ENCODE data around the gene PLXNB2.

DNA sequence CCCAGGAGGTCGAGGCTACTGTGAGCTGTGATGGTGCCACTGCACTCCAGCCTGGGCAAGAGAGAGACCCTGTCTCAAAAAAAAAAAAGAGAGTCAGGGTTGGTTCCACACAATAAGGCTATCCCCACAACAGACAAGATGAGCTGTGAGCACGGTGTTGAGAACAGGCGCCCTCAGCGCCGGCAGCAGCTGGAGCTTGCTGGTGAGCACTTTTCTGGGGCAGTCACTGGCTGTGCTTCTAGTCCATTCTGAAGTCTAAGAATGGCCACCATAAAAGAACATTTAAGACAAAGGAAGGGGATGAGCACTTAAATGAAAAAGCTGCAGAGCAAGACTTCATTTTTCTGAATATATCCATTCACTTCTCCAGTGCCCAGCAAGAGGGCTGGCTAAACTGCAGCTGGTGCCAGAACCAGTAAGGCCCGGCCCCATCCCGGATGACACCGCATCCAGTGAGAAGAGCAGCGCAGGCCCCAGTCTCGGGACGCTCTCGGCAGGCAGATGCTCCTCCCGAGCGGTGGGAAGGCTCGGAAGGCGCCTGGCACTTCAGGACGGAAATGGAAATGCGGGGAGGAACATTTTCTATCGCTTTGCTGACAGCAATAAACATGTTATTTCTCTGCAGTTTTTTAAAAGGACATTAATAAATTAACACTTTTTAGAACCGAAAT, 74.8 kb downstream of the PLXNB2 start:
- TF ChIP-seq, protein P1, sequence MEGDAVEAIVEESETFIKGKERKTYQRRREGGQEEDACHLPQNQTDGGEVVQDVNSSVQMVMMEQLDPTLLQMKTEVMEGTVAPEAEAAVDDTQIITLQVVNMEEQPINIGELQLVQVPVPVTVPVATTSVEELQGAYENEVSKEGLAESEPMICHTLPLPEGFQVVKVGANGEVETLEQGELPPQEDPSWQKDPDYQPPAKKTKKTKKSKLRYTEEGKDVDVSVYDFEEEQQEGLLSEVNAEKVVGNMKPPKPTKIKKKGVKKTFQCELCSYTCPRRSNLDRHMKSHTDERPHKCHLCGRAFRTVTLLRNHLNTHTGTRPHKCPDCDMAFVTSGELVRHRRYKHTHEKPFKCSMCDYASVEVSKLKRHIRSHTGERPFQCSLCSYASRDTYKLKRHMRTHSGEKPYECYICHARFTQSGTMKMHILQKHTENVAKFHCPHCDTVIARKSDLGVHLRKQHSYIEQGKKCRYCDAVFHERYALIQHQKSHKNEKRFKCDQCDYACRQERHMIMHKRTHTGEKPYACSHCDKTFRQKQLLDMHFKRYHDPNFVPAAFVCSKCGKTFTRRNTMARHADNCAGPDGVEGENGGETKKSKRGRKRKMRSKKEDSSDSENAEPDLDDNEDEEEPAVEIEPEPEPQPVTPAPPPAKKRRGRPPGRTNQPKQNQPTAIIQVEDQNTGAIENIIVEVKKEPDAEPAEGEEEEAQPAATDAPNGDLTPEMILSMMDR (IDR thresholded peaks at IDR 0.05), result no peak
- TF ChIP-seq POLR2A (IDR thresholded peaks at IDR 0.05; ENCODE audit: low read depth), result no peak
